DOHH2 (cell line): Measurements from ENCODE around the gene ERG28.

Experiments used
- H3F3A ChIP-seq: fragments of 200-600 bp; sonication (generic), shearing (Covaris generic); 2 replicates; pipeline ENCODE4 v1.6.0; 2016; ENCODE audit warnings: antibody characterized with exemption, mild to moderate bottlenecking; ENCODE audit not compliant: control insufficient read depth, insufficient read depth
- H3K27ac ChIP-seq: fragments of 200-600 bp; sonication (generic); 2 replicates; pipeline ENCODE4 v1.5.1; 2014; ENCODE audit warnings: low read depth, mild to moderate bottlenecking, low read length, moderate library complexity
- H3K27me3 ChIP-seq: fragments of 200-600 bp; sonication (generic); 2 replicates; pipeline ENCODE4 v1.6.1; 2014; ENCODE audit warnings: mild to moderate bottlenecking, low read length, mixed read lengths; ENCODE audit not compliant: control insufficient read depth
- H3K36me3 ChIP-seq: fragments of 200-600 bp; sonication (generic); 2 replicates; pipeline ENCODE4 v1.6.1; 2014; ENCODE audit warnings: mild to moderate bottlenecking, low read length, moderate library complexity, mixed read lengths; ENCODE audit not compliant: control insufficient read depth
- H3K4me1 ChIP-seq: fragments of 200-600 bp; sonication (generic); 2 replicates; pipeline ENCODE4 v1.6.1; 2014; ENCODE audit warnings: mild to moderate bottlenecking, low read length, mixed read lengths; ENCODE audit not compliant: control insufficient read depth
- H3K4me2 ChIP-seq: fragments of 200-600 bp; sonication (generic); 2 replicates; pipeline ENCODE4 v1.6.0; 2014; ENCODE audit warnings: mild to moderate bottlenecking, low read length, moderate library complexity
- H3K4me3 ChIP-seq: fragments of 200-600 bp; sonication (generic); 2 replicates; pipeline ENCODE4 v1.5.1; 2014; ENCODE audit warnings: mild to moderate bottlenecking, low read length, mixed read lengths
- H3K79me2 ChIP-seq: fragments of 200-600 bp; sonication (generic); 2 replicates; pipeline ENCODE4 v1.6.1; 2014; ENCODE audit warnings: mild to moderate bottlenecking, low read length, mixed read lengths; ENCODE audit not compliant: control insufficient read depth
- H3K9me2 ChIP-seq: fragments of 200-600 bp; sonication (generic); replicated peaks from 2 replicates; pipeline ENCODE4 v1.6.1; 2014; ENCODE audit warnings: mild to moderate bottlenecking, low read length, mixed read lengths; ENCODE audit not compliant: control insufficient read depth
- H3K9me3 ChIP-seq: fragments of 200-600 bp; sonication (generic); 2 replicates; pipeline ENCODE4 v1.6.1; 2014; ENCODE audit warnings: antibody characterized with exemption, low read length, mixed read lengths; ENCODE audit not compliant: control insufficient read depth, insufficient read depth
- H4K20me1 ChIP-seq: fragments of 200-600 bp; sonication (generic); 2 replicates; pipeline ENCODE4 v1.6.0; 2014; ENCODE audit warnings: low read depth, mild to moderate bottlenecking, antibody characterized with exemption, low read length, moderate library complexity; ENCODE audit not compliant: control insufficient read depth, insufficient read depth
- EZH2phosphoT487 ChIP-seq: fragments of 200-600 bp; sonication (generic); IDR thresholded peaks from 2 replicates; pipeline ENCODE4 v1.6.1; 2017; ENCODE audit warnings: borderline replicate concordance, mild to moderate bottlenecking, antibody characterized with exemption, low read length, moderate library complexity, mixed read lengths
- TF ChIP-seq, protein P1 (sequence below): fragments of 200-600 bp; sonication (generic); IDR thresholded peaks from one replicate; pipeline ENCODE4 v1.5.1; 2014; ENCODE audit warnings: antibody characterized with exemption, mild to moderate bottlenecking, low read depth, low read length; ENCODE audit not compliant: poor library complexity, severe bottlenecking

Gene ERG28

DNA sequence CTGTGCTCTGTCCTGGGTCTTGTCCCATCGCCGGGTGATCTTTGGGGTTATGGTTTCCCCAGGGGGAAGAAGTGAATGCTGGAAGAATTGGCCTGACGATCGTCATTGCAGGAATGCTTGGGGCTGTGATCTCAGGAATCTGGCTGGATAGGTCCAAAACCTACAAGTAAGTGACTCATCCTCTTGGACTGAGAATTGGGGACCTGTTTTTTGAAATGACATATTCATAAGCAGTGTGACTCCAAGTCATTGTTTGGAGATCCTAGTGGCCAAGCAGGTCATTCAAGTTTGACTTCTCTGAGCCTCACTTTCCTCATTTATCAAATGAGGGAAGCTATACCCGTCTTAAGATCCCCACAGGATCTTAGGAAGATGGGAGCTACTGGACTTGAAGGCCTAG lies 25.8 kb downstream of the ERG28 start:
- Histone ChIP-seq H3K4me3 (no peak overlapping the region), H3K36me3 (no peaks in the 10 kb centered on the region)

DNA sequence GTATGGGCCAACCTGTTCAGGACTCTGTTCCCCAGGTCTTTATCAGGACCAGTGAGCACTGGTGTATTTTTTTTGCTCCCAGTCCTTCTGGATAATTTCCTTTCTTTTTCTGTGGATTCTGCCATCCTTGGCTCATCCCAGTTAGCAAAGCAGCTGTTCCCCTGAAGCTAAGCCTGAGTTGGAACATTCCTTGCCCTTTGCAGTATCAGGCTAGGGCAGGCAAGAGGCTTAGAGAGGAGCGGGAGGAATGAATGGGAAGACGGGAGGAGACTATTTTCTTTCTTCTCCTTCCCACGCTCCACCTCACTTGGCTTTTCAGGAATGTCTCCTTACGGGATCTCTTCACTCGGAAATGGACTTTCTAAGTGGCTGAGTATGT lies 29.2 kb downstream of the ERG28 start:
- Histone ChIP-seq H4K20me1 (no peaks in the 10 kb centered on the region), H3K4me2 (no peak overlapping the region), H3K9me2 (no peaks in the 10 kb centered on the region), H3K27me3 (peaks cover 15% of the 10 kb centered on the region; the same call in 1 of the 2 replicates), H3K79me2 (no peaks in the 10 kb centered on the region), H3K4me1 (no peaks in the 10 kb centered on the region), H3K9me3 (no peaks in the 10 kb centered on the region), H3K4me3 (no peak overlapping the region), H3K36me3 (no peaks in the 10 kb centered on the region), H3K27ac (no peak overlapping the region), H3F3A (no peaks in the 10 kb centered on the region)
- TF ChIP-seq EZH2phosphoT487, result no peak
- TF ChIP-seq, protein P1, sequence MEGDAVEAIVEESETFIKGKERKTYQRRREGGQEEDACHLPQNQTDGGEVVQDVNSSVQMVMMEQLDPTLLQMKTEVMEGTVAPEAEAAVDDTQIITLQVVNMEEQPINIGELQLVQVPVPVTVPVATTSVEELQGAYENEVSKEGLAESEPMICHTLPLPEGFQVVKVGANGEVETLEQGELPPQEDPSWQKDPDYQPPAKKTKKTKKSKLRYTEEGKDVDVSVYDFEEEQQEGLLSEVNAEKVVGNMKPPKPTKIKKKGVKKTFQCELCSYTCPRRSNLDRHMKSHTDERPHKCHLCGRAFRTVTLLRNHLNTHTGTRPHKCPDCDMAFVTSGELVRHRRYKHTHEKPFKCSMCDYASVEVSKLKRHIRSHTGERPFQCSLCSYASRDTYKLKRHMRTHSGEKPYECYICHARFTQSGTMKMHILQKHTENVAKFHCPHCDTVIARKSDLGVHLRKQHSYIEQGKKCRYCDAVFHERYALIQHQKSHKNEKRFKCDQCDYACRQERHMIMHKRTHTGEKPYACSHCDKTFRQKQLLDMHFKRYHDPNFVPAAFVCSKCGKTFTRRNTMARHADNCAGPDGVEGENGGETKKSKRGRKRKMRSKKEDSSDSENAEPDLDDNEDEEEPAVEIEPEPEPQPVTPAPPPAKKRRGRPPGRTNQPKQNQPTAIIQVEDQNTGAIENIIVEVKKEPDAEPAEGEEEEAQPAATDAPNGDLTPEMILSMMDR, result no peak

More for the DNA sequence above, 25.8 kb downstream of the ERG28 start:
- no peak overlapping the region for H3K4me2 ChIP-seq
- H3K9me2 ChIP-seq, result no peaks in the 10 kb centered on the region
- H4K20me1 ChIP-seq, result no peaks in the 10 kb centered on the region
- H3K79me2 ChIP-seq, result no peaks in the 10 kb centered on the region
- TF ChIP-seq EZH2phosphoT487, result no peak
- TF ChIP-seq, protein P1, result no peak
- no peak overlapping the region for H3K27ac ChIP-seq
- no peaks in the 10 kb centered on the region for H3K4me1 ChIP-seq
- H3K27me3 ChIP-seq, result peaks cover 12% of the 10 kb centered on the region; the same call in 1 of the 2 replicates
- H3K9me3 ChIP-seq, result no peaks in the 10 kb centered on the region
- no peaks in the 10 kb centered on the region for H3F3A ChIP-seq

DNA sequence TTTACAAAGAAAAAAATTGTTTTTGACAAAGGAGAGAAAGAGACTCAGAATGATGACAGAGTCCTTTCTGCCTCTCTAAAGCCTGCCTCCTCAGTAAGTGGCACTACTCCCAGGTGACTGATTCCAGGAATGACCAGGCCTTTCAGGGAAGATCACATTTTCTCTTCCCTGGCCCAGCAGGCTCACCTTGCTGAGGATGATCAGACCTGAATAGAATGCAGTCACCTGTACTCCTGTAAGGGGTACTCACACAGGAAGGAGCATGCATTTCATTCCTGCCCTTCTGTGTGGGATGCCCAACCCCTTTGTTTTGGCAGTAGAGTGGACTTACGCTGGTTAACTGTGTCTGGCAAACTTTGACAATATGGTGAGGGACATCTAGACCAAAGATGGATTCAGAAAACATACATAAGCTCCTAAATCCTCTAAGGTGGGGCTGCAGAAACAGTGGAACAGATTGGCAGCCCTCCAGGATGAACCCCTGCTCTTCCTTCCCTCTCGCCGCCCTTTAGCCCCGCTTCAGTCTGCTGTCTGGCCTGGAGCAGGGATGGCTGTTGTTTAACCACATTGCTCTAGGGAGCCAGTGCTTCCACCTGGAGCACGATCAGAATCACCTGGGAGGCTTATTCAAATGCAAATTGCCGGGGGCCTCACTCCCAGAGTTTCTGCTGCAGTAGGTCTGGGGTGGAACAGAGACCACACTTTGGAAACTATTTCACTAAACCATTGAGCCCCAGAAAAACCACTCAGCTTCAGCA lies 29.8 kb downstream of the ERG28 start:
- no peak overlapping the region for H3K4me2 ChIP-seq
- H3K4me1 ChIP-seq, result no peaks in the 10 kb centered on the region
- H3K27me3 ChIP-seq, result peaks cover 15% of the 10 kb centered on the region; the same call in 1 of the 2 replicates
- no peaks in the 10 kb centered on the region for H3K9me3 ChIP-seq
- no peaks in the 10 kb centered on the region for H4K20me1 ChIP-seq
- no peak overlapping the region for H3K4me3 ChIP-seq
- TF ChIP-seq, protein P1, result no peak
- TF ChIP-seq EZH2phosphoT487, result no peak
- H3F3A ChIP-seq, result no peaks in the 10 kb centered on the region
- no peaks in the 10 kb centered on the region for H3K79me2 ChIP-seq
- no peak overlapping the region for H3K27ac ChIP-seq
- no peaks in the 10 kb centered on the region for H3K36me3 ChIP-seq
- no peaks in the 10 kb centered on the region for H3K9me2 ChIP-seq
